Nephron progenitor cell (in vitro differentiated cells): ENCODE results near the gene LCORL.

Experiments
- DNase-seq: peaks from one replicate; pipeline ENCODE4 v3.0.0; 2021
- H3K27ac Mint-ChIP-seq: 2 replicates; pipeline ENCODE4 v1.8.0; 2021; ENCODE audit warnings: mild to moderate bottlenecking, moderate library complexity, mixed read lengths
- H3K27me3 Mint-ChIP-seq: 2 replicates; pipeline ENCODE4 v1.8.0; 2021; ENCODE audit warnings: mild to moderate bottlenecking, low read depth, mixed read lengths; ENCODE audit not compliant: poor library complexity
- H3K36me3 Mint-ChIP-seq: 2 replicates; pipeline ENCODE4 v1.8.0; 2021; ENCODE audit warnings: low read depth, mixed read lengths
- H3K4me1 Mint-ChIP-seq: 2 replicates; pipeline ENCODE4 v1.8.0; 2021; ENCODE audit warnings: mixed read lengths
- H3K4me3 Mint-ChIP-seq: 2 replicates; pipeline ENCODE4 v1.8.0; 2021; ENCODE audit warnings: mild to moderate bottlenecking, moderate library complexity, mixed read lengths
- H3K9me3 Mint-ChIP-seq: 2 replicates; pipeline ENCODE4 v1.8.0; 2021; ENCODE audit warnings: mild to moderate bottlenecking, moderate library complexity, mixed read lengths
- CTCF ChIP-seq: fragments of 200-600 bp; sonication (generic); IDR thresholded peaks from 2 replicates; pipeline ENCODE4 v1.5.0; 2021; ENCODE audit warnings: antibody characterized with exemption

The LCORL gene

DNA sequence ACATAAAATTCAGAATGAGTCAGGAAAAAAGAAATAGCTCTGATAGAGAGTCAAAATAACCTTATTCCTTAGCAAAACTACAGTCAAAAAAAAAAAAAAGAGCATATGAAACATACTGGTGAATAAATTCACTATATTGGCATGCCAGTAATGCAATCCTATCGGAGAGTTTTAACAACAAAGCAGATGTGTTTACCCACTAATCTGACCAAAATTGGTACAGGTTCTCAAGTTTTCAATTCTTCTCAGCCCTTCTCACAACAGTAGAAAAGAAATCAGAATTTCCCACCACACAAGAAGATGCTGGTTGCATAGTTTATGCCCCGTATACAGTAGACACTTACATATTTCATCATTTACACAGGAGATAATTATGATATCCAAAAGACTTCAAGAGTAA, 59.4 kb downstream of the LCORL start:
- DNase-seq, result no peak
- peak overlapping the region; percentile 83 for H3K27ac Mint-ChIP-seq
- H3K27me3 Mint-ChIP-seq, result no peaks in the 10 kb centered on the region
- peaks cover 39% of the 10 kb centered on the region for H3K36me3 Mint-ChIP-seq
- H3K9me3 Mint-ChIP-seq, result no peaks in the 10 kb centered on the region
- H3K4me3 Mint-ChIP-seq, result no peak overlapping the region
- H3K4me1 Mint-ChIP-seq, result no peaks in the 10 kb centered on the region
- TF ChIP-seq CTCF, result no peak

GRCh38 chr4:17961249-17961648, 60.3 kb downstream of the LCORL start:
- no peak for TF ChIP-seq CTCF
- Mint-ChIP-seq H3K36me3 (peaks cover 48% of the 10 kb centered on the region), H3K4me1 (no peaks in the 10 kb centered on the region), H3K4me3 (no peak overlapping the region), H3K9me3 (no peaks in the 10 kb centered on the region), H3K27me3 (no peaks in the 10 kb centered on the region), H3K27ac (no peak overlapping the region)
- no peak for DNase-seq

DNA sequence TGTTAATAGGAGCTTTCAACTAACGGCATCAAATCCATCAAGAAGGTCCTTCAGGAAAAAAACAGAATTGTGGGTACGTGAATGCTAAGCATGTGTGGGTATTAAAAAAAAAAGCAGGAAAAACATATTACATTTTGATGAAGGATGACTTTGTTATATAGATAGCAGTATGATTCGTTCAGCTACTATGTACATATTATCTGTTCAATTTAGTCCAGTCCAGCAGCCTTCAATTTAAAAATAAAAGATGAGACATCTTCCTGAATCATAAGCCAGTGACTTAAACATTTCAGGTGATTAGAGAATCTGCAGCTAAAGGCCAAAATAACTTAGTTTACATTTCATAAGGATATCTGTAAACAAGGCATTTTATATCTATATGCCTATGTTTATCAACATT, 63.4 kb downstream of the LCORL start:
- peaks cover 21% of the 10 kb centered on the region for H3K9me3 Mint-ChIP-seq
- no peaks in the 10 kb centered on the region for H3K4me1 Mint-ChIP-seq
- DNase-seq, result no peak
- no peaks in the 10 kb centered on the region for H3K27me3 Mint-ChIP-seq
- no peak overlapping the region for H3K4me3 Mint-ChIP-seq
- H3K36me3 Mint-ChIP-seq, result peaks cover 79% of the 10 kb centered on the region
- peak overlapping the region; percentile 17 for H3K27ac Mint-ChIP-seq
- no peak for TF ChIP-seq CTCF

DNA sequence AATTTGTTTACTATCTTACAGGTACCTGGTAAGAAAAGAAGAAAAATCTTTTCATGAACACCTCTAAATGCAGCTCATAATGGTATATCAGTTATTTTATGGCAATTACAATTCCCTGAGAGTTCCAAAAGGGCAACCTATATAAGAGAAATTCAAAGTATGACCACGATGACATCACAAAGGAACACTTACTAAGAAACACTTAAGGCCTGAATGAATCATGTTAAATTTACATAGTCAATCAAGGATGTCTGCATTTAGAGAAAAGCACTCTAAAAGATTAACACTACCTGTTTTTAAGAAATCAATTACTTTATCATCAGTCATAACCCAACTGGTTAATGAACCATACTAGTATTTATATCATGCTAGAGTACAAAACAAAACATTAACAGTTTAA, 63.9 kb downstream of the LCORL start:
- H3K27ac Mint-ChIP-seq, result no peak overlapping the region
- peaks cover 84% of the 10 kb centered on the region for H3K36me3 Mint-ChIP-seq
- TF ChIP-seq CTCF, result no peak
- DNase-seq, result no peak
- no peaks in the 10 kb centered on the region for H3K4me1 Mint-ChIP-seq
- H3K27me3 Mint-ChIP-seq, result no peaks in the 10 kb centered on the region
- no peak overlapping the region for H3K4me3 Mint-ChIP-seq
- peaks cover 22% of the 10 kb centered on the region for H3K9me3 Mint-ChIP-seq

- H3K36me3 Mint-ChIP-seq, result peaks cover 76% of the 10 kb centered on the region
- TF ChIP-seq CTCF, result no peak
Measured at GRCh38 chr4:17956245-17956644, 65.3 kb downstream of the LCORL start.

GRCh38 chr4:17945303-17945702, 76.3 kb downstream of the LCORL start:
- no peaks in the 10 kb centered on the region for H3K4me1 Mint-ChIP-seq
- no peaks in the 10 kb centered on the region for H3K9me3 Mint-ChIP-seq
- peaks cover 8% of the 10 kb centered on the region for H3K36me3 Mint-ChIP-seq
- H3K4me3 Mint-ChIP-seq, result no peak overlapping the region
- no peak overlapping the region for H3K27ac Mint-ChIP-seq
- DNase-seq, result no peak
- H3K27me3 Mint-ChIP-seq, result no peaks in the 10 kb centered on the region
- no peak for TF ChIP-seq CTCF

More at GRCh38 chr4:17956245-17956644, 65.3 kb downstream of the LCORL start:
- no peak for DNase-seq
- Mint-ChIP-seq H3K4me3 (no peak overlapping the region), H3K27me3 (no peaks in the 10 kb centered on the region), H3K4me1 (no peaks in the 10 kb centered on the region), H3K27ac (no peak overlapping the region), H3K9me3 (peaks cover 22% of the 10 kb centered on the region)
